ENCODE results near the gene INAFM2.

DNA sequence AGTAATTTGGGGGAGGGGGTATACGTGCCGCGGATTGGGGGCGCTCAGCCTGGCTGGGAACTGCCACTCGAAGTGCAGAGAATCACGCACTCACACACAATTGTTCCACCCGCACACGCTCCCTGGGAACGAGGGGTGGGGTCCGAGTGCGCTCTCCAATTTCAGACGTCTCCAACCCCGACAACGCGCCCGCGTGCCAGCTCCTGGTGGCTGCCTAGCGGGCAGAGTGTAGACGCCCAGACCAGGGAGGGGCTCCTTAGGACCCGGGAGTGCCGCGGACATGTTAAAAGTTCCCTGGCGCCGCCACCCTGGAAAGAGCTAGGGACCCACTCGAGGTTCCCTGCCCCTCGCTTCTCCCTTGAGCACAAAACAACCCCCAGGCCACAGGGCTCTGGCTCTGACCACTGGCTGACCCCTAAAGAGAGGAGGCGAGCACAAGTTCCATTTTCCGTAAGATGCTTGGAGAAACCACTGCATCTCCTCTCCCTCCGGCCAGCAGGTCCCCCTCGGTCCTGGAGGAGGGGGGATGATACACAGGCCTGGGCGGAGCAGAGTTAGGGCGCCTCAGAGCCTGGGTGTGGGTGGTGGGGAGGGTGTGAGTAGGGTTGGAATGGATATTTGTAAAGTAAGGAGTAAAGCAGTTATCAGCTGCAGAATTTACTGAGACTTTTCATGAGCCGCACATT lies 39.7 kb upstream of the INAFM2 start:
- TF ChIP-seq, protein P1, sequence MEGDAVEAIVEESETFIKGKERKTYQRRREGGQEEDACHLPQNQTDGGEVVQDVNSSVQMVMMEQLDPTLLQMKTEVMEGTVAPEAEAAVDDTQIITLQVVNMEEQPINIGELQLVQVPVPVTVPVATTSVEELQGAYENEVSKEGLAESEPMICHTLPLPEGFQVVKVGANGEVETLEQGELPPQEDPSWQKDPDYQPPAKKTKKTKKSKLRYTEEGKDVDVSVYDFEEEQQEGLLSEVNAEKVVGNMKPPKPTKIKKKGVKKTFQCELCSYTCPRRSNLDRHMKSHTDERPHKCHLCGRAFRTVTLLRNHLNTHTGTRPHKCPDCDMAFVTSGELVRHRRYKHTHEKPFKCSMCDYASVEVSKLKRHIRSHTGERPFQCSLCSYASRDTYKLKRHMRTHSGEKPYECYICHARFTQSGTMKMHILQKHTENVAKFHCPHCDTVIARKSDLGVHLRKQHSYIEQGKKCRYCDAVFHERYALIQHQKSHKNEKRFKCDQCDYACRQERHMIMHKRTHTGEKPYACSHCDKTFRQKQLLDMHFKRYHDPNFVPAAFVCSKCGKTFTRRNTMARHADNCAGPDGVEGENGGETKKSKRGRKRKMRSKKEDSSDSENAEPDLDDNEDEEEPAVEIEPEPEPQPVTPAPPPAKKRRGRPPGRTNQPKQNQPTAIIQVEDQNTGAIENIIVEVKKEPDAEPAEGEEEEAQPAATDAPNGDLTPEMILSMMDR (conservative IDR thresholded peaks at IDR 0.05 in 1 of 2, IDR thresholded peaks at IDR 0.05 in 1 of 2; ENCODE audit: low read depth in 1 of 2, low read length in 2 of 2): no peak
- no peak for TF ChIP-seq EZH2 (IDR thresholded peaks at IDR 0.05; ENCODE audit: low read length, missing control alignments)
